NOMO-1 treated with dmso at 0.1 percent for 144 hours (cell line): ENCODE measurements around the gene CD27.
"Not testable (repeated sequence)": the region's sequence is repeated elsewhere in the genome, so short reads cannot be mapped to it uniquely, and the experiment has no call there.

Experiments used
- DNase-seq: peaks from one replicate; lab custom pipeline; 2025; ENCODE audit not compliant: unreplicated experiment; lab: John Stamatoyannopoulos, UW

The CD27 gene

DNA sequence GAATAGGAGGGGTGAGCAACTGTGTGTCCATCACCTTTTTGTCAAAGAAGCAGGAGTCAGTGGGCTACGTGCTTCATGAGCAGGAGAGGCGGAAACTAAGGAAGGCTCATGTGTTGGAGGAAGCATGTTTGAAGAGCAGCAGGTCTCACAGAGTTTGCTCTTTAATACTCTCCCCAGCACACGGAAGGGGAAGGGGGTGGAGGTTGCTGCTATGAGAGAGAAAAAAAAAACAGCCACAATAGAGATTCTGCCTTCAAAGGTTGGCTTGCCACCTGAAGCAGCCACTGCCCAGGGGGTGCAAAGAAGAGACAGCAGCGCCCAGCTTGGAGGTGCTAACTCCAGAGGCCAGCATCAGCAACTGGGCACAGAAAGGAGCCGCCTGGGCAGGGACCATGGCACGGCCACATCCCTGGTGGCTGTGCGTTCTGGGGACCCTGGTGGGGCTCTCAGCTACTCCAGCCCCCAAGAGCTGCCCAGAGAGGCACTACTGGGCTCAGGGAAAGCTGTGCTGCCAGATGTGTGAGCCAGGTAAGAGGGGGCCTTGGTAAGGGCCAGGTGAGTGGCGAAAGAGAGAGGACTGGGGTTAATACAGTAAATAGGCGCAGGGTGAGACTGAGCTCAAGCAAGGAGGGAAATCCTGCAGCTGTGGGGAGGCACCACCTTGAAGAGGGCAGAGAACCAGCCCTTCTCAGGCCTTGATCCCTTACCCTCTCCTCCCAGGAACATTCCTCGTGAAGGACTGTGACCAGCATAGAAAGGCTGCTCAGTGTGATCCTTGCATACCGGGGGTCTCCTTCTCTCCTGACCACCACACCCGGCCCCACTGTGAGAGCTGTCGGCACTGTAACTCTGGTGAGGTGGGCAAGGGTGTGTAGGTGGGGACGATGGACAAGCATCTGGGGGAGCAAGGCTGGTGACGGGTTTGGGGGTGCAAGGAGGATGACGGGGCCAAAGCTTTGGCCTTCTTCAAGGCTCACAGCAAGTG, at the start of gene CD27:
Gene CD27, plus strand, starts transcription at position 252 of the 985 bp plus-strand sequence. Its CDS starts 141 bp downstream, at position 393.
- DNase-seq: no peak

DNA sequence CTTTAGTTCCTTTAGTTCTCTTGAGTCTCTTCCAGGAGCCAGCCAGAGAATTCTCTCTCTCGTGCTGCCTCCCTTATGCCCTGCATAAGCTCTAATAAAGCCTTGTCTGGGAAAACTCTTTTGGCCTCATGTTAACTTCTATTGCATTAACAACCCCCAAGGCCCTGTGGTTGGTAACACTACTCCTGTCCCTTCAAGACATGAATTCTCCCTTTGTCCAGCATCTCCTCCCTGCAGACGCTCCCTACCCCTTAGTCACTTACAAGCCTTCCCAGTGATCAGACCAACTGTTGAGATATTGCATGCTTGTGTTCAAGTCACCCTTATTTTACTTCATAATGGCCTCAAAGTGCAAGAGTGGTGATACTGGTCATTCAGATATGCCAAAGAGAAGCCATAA, 48.7 kb upstream of the CD27 start:
- DNase-seq: no peak

DNA sequence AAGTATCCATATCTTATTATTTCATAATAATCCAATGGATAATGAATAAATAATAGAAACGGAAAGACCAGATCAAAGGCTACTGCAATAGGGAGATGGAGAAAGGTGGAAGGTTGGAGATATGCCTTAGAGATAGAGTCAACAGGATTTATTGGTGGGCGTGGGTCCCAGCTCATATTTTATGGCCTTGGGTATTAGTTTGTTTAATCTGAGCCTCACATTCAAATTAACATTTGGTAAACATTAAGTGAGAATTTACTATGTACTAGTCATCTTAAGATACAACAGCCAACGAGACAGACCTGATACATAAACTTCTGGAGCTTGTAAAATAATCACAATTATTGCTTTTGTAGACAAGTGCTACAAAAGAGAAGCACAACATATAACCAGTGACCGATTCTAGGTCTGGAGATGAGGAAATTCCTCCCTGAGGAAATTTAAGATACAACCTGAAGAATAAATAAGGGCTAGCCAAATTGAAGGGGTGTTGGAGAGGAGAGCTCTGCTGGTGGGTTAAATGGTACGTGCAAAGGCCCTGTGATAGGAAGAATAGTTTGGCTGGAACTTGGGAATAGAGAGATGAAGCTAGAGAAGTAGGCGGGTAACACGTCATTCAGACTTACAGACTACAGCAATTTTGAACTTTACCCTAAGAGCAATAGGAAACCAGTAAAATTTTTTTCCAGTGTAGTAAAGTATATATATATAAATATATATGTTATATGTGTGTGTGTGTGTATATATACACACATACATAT, 44.7 kb upstream of the CD27 start:
- no peak for DNase-seq

DNA sequence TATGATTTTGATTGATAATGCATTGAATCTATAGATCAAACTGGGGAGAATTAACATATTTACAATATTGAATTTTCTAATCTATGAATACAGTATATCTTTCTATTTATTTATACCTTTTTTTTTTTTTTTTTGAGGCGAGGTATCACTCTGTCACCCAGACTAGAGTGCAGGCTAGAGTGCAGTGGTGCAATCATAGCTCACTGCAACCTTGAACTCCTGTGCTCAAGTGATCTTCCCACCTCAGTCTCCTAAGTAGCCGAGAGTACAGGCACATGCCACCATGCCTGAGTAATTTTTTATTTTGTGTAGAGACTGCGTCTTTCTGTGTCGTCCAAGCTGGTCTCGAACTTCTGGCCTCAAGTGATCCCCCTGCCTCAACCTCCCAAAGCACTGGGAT, 40.4 kb upstream of the CD27 start:
- no peak for DNase-seq

DNA sequence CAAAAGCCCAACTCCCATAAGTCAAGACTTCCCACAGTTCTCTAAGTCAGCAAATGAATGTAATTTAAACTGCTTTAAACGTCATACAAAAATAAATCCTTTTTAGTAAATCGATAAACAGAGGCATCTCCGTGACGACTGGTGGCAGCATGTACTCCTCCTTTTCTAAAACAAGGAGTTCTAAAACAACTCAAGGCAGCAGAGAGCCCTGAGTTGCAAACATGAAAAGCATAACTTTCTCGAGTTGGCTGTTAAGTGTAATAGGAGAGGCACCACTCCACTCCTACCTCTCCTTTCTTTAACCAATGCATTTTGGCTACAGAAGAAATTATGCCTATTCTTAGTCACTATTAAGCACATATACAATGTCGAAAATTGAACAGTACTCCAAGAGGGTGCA, 38.8 kb upstream of the CD27 start:
- no peak for DNase-seq

DNA sequence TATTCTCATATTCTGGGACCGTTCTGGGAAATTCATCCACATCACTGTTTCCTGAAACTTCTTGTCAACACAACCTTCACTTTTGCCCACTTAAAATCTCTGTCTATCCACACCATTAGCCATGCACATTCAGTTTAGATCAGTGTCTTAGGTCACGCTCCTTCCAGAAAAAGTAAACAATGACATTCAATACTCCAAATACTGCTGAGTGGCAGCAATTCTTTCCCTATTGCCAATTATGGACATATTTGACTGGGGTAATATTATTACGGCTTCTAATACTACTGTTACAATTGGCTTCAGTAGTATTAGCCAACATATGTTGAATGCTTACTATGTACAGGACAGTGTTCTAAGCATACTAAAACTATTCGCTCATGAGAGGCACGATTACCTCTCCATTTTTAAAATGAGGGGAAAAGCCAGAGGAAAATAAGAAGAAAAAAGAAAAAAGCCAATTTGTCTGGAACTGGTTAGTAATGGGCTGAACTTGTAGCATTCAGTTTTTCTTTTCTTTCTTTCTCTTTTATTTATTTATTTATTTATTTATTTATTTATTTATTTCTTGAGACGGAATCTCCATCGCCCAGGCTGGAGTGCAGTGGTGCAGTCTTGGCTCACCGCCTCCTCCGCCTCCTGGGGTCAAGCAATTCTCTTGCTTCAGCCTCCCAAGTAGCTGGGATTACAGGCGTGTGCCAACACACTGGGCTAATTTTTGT, 37.4 kb upstream of the CD27 start:
- DNase-seq: no peak

DNA sequence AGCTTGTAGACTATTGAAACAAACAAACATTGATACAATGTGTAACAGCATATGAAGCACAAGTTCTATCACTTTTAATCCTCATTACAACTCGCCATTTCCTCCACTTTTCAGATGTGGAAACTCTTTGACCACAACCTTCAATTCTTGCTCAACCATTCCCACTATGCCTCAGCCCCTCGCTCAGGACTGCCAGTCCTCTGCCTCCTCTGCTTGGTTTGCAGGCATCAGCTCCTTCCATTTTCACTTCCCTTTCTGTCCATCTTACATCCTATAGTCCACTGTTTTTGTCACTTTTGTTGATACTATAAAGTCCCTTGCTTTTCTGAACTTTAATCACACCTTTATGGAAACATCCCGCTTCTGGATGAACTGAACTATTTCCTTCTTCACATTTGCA, 28.2 kb upstream of the CD27 start:
- peak; percentile 95 for DNase-seq

DNA sequence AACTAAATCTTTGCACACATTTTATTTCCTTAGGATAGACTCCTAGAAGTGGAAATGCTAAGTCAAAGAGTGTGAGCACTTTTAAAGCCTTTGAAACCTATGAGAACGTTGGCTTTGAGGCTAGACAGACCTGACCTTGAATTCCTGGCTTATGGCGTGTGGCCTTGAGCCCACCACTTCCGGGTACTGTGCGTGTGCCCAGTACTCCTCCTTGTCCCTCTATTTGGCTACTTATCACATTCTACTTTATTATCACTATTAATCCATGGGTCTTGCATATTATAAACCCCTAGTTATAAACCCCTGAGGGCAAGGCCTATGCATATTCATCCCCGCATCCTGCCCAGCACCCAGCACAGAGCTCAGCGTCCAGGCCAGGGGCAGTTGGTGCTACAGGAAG, 26.0 kb upstream of the CD27 start:
- DNase-seq: no peak

DNA sequence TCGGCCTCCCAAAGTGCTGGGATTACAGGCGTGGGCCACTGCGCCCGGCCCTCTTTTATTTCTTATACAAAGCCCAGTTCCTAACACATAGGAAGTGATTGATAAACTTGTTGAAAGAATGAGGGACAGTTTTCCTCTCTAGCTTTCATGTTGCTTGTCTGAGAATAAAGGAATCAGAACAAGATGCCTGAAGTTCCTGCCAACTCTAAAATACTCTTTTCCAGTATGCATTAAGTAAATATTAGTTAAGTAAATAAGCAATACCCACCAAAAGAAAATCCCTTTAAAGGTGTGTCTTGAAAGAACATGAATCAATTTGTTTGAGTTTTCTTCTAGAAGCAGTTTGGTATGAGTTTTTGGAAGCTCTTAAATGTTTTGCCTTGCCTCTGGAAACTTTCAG, 24.4 kb upstream of the CD27 start:
- DNase-seq: no peak

DNA sequence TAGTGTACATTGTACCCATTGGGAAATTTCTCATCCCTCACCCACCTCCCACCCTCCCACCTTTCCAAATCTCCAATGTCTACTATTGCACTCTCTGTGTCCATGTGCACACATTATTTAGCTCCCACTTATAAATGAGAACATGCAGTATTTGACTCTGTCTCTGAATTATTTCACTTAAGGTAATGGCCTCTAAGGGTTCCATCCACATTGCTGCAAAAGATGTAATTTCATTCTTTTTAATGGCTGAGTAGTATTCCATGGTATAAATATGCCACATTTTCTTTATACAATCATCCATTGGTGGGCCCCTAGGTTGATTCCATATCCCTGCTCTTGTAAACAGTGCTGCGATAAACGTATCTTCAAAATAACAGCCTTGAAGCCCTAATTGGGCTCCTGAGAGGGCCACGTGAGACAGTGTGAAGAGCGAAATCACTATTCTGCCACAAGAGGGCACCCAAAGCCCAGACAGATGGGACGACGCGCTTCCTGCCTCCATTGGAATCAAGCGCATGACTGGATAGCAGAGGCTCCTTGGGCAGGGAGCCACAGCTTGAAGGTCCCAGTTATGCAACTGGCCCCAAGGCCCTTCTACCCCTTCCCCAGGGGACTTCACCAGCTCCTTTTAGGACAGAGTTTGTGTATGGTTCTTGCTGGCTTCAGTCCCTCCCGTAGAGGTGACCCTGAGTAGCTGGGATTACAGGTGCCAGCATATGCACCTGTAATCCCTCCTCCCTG, 21.3 kb upstream of the CD27 start:
- peak; percentile 76 for DNase-seq

DNA sequence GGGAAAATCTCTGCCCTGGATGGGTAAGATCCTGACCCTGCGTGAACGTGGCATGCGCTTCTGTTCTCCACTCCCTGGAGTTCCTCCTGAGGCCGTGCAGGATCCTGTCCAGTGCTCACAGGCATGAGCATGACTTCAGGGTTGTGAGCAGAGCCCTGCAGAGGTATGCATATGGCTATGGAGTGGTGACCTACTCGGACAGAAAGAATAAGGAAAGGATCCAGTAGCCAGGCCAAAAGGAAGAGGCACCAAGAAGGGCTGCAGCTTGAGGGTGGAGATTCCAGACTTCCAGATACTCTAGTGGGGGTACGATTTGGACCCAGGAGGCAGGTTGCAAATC, 20.8 kb upstream of the CD27 start:
- DNase-seq: no peak

DNA sequence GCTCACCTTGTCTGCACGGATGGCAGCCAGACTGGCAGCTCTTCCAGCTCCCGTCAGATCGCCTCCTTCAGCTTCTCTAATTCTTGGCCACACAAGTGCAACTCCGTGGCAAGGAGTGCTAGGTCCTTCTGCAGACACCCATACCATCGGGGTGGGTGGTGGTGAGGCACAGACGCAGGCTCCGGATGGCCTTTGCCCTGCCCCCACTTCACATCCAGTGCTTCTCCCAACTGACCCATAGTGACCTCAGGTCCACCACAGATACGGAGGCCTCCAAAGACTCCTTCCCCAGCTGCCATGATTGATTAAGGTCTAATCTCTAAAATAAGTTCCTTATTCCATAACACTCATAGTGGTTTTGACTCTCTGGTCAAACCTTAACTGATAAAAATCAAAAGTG, 19.9 kb upstream of the CD27 start:
- DNase-seq: no peak

DNA sequence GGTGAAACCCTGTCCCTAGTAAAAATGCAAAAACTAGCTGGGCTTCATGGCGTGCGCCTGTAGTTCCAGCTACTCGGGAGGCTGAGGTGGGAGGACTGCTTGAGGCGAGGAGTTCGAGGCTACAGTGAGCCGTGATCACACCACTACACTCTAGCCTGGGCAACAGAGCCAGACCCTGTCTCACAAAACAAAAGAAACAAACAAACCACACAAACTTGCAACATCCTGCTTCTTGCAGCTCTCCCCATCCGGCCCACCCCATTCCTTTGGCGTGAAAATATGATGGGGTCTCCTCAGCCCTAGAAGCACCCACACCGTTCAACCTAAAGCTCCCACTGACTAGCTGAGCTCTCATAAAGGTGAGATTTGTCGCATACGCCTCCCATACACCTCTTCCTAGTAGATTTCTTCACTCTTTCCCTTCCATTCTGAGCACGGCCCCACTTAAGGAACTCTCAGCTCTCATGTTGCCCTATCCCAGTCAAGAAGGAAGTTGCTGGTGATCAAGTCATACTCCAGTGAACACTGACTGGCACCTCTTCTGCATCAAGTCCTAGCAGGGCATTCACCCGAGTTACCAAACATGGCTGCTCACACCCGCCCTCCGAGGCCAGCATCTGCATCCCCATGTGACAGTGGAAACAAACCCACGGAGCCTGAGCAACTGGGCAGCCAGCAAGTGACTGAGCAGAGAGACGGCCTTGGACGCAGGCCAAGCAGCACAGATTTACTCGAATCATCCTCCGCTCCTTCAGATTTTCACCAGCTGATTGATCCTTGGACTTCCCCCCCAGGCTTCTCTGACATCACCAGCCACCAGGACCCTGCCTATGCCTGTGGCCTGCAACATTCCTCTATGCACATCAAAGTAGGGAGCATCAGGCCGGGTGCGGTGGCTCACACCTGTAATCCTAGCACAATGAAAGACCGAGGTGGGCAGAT, 18.9 kb upstream of the CD27 start:
- no peak for DNase-seq

DNA sequence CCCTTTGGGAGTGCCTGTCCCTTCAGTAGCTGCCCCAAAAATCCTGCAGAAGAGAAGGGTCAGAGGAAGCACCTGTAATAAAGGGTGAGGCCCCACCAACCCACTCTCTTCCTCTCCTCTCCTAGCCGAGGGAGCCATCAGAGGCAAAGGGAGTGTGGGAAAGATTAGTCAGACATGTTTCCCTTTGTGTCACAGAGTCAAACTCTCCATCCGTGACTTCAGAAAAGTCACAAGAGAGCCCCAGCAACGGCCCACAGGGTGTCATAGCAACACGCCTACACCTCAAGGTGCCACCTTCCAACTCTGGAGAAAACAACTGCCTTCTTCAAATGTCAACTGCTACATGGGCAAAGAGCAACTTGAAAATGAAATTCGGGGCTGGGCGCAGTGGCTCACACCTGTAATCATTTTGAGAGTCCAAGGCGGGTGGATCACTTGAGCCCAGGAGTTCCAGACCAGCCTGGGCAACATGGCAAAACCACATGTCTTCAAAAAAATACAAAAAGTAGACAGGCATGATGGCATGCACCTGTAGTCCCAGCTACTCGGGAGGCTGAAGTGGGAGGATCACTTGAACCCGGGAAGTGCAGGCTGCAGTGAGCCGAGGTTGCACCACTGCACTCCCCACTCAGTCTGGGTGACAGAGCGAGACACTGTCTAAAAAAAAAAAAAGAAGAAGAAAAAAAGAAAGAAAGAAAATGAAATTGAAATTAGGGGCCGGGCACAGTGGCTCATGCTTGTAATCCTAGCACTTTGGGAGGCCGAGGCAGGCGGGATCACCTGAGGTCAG, 17.7 kb upstream of the CD27 start:
- DNase-seq: no peak

DNA sequence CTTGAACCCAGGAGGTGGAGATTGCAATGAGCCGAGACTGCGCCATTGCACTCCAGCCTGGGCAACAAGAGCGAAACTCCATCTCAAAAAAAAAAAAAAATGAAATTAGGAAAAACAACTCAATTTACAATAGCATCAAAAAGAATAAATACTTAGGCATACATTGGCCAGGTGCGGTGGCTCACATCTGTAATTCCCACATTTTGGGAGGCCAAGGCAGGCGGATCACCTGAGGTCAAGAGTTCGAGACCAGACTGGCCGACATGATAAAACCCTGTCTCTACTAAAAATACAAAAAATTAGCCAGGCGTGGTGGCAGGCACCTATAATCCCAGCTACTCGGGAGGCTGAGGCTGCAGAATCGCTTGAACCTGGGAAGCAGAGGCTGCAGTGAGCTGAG, 17.0 kb upstream of the CD27 start:
- DNase-seq: not testable (repeated sequence)

DNA sequence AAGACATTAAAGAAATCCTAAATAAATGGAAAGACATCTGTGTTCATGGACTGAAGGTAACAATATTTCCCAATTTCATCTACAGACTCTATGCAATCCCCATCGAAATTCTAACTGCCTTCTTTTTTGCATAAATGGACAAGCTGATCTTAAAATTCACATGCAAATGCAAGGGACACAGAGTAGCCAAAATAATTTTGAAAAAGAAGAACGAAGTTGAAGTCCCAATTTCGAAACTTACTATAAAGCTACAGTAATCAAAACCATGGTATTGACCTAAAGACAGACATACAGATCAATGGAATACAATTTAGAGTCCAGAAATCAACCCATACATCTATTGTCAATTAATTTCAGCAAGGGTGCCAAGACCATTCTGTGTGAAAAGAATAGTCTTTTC, 16.4 kb upstream of the CD27 start:
- DNase-seq: no peak

DNA sequence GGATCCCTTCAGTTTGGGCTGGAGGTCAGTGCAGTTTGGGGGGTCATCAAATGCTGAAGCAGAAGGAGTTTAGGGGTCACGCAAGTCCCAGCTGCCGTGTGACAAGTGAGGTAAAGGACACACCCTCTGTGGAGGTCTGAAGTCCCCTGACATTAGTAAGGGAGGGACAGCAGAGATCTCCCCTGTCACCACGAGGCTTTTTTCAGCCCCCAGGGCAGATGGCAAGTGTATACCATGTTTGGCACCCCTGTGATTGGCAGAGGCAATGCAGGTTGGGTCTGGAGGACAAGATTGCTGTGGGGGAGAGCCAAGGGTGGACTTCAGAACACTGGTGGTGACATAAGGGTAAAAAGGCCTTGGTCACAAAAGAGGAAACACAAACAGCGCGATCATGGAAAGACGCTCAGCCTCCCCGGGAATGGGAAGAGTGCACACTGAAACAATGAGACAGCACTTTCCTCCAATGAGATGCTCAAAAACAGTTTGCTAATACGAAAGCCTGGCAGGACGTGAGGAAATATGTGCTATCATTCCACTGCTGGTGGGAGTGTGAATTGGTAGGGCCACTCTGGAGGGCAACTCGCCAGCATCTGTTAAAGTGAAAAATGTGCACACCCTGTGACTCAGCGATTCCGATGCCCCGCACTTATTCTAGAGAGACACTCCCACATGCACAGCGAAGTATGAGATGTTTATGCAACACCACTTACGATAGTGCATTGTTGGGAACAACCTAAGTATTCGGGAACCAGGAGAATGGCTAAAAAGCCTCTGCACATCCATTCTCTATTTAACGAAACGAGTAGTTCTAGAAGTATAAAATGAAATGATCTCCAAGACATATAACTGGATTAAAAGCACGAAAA, 14.4 kb upstream of the CD27 start:
- DNase-seq: peak; percentile 55

DNA sequence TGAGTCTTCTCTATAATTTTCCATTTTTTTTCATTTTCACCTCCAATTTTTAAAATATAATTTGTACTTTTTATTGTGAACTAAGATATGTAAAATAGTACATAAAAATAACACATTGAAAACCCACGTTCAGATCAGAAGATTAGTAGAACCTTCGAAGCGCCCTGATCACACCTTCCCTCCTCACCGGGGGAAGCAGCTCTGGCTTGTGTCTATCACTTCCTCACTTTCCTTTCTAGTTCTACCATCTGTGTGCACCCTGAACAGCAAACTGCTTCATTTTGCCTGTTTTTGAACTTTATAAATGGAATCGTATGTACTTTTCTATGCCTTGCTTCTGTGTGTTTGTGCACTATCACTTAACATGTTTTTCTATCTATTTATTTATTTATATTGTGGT, 11.8 kb upstream of the CD27 start:
- no peak for DNase-seq
